Endothelial cell of umbilical vein (primary cell): ENCODE data around the gene SYNE1. TPM values are rescaled to one million over a fixed set of nuclear protein-coding genes. Genes with fewer than 3 reads are reported as not detected.

Experiments used
- BruUV-seq: library from RNA; stranded (reverse); fragments of 400-500 nt; replicated peaks from 2 replicates; lab custom pipeline; 2021; lab: Mats Ljungman, UMichigan
- CTCF ChIA-PET: fragments of 300-600, 350-600 bp; sonication (Branson Sonifier 250); formaldehyde crosslinking; loops from one replicate; lab custom pipeline; 2021; ENCODE audit warnings: antibody characterized with exemption, inconsistent platforms; lab: Charles Lee
- POLR2A ChIA-PET: fragments of 300-600, 350-600 bp; sonication (Branson Sonifier 250); formaldehyde crosslinking; loops from one replicate; lab custom pipeline; 2021; ENCODE audit warnings: antibody characterized with exemption, inconsistent platforms; lab: Charles Lee
- DNase-seq: peaks from one replicate; pipeline ENCODE4 v3.0.0-alpha.2; 2011; ENCODE audit warnings: low read depth, low spot score
- FAIRE-seq: peaks from 2 replicates; lab custom pipeline; 2011; peaks lifted over from hg19 to GRCh38; lab: Jason Lieb, UNC
- H2AFZ ChIP-seq: 2 replicates; pipeline ENCODE4 v1.6.0; 2012; ENCODE audit warnings: low read depth, low read length, control low read depth, inconsistent platforms
- H3K27ac ChIP-seq: 2 replicates; pipeline ENCODE4 v1.5.1; 2011; ENCODE audit warnings: low read depth, mild to moderate bottlenecking, control low read depth, low read length, moderate library complexity; ENCODE audit not compliant: insufficient read depth
- H3K27me3 ChIP-seq, 2 experiments: 2 replicates each; pipeline versions ENCODE4 v1.6.0 to v1.6.1; 2011; ENCODE audit warnings: low read length in 2 of 2, mixed read lengths in 1 of 2; ENCODE audit not compliant: control insufficient read depth in 2 of 2, insufficient read depth in 2 of 2
- H3K36me3 ChIP-seq, 2 experiments: 2 replicates in 1 of 2; 3 replicates in 1 of 2; pipeline ENCODE4 v1.5.1; 2011; ENCODE audit warnings: low read length in 2 of 2, mild to moderate bottlenecking in 1 of 2, moderate library complexity in 1 of 2; ENCODE audit not compliant: control insufficient read depth in 2 of 2, insufficient read depth in 2 of 2; ENCODE audit errors: extremely low read depth in 1 of 2
- H3K4me1 ChIP-seq: 3 replicates; pipeline ENCODE4 v1.5.1; 2011; ENCODE audit warnings: mild to moderate bottlenecking, low read length; ENCODE audit not compliant: control insufficient read depth, insufficient read depth; ENCODE audit errors: extremely low read depth
- H3K4me2 ChIP-seq: 2 replicates; pipeline ENCODE4 v1.6.1; 2011; ENCODE audit warnings: low read length, control low read depth, mixed read lengths; ENCODE audit not compliant: insufficient read depth
- H3K4me3 ChIP-seq, 3 experiments: fragments of 200-600 bp in 1 of 3; sonication (generic), shearing (Covaris generic) in 1 of 3; replicated peaks in 1 of 3; 2 replicates each; pipeline ENCODE4 v1.5.1; 2011 to 2016; ENCODE audit warnings: control low read depth in 3 of 3, low read length in 3 of 3, mild to moderate bottlenecking in 2 of 3, inconsistent platforms in 1 of 3, low read depth in 1 of 3, moderate library complexity in 1 of 3; ENCODE audit not compliant: insufficient read depth in 1 of 3
- H3K79me2 ChIP-seq: 2 replicates; pipeline ENCODE4 v1.6.0; 2012; ENCODE audit warnings: low read length, inconsistent platforms; ENCODE audit not compliant: control insufficient read depth, insufficient read depth
- H3K9ac ChIP-seq: replicated peaks from 2 replicates; pipeline ENCODE3; 2011; ENCODE audit warnings: low read length, control low read depth; ENCODE audit not compliant: insufficient read depth; ENCODE audit errors: extremely low read depth
- H3K9me1 ChIP-seq: replicated peaks from 3 replicates; pipeline ENCODE4 v1.6.0; 2011; ENCODE audit warnings: mild to moderate bottlenecking, low read length; ENCODE audit not compliant: control insufficient read depth, insufficient read depth; ENCODE audit errors: extremely low read depth
- H3K9me3 ChIP-seq: replicated peaks from 2 replicates; pipeline ENCODE4 v1.5.1; 2012; ENCODE audit warnings: low read length, inconsistent platforms; ENCODE audit not compliant: control insufficient read depth, insufficient read depth
- H4K20me1 ChIP-seq: replicated peaks from 2 replicates; pipeline ENCODE3; 2011; ENCODE audit warnings: mild to moderate bottlenecking, low read length; ENCODE audit not compliant: control insufficient read depth, insufficient read depth; ENCODE audit errors: extremely low read depth
- CTCF ChIP-seq, 2 donors: IDR thresholded peaks; 1 replicate in 1 of 2; 2 replicates in 1 of 2; pipeline ENCODE4 v1.5.1; 2011; ENCODE audit warnings: low read length in 2 of 2, mild to moderate bottlenecking in 2 of 2, moderate library complexity in 2 of 2, control low read depth in 1 of 2, inconsistent platforms in 1 of 2, low read depth in 1 of 2; ENCODE audit not compliant: insufficient read depth in 1 of 2; ENCODE audit errors: extremely low read depth in 1 of 2
- EZH2 ChIP-seq: IDR thresholded peaks from 2 replicates; pipeline ENCODE4 v1.6.1; 2012; ENCODE audit warnings: borderline replicate concordance, low read depth, mild to moderate bottlenecking, moderate library complexity, low read length, inconsistent platforms; ENCODE audit not compliant: severe bottlenecking
- FOS ChIP-seq: IDR thresholded peaks from 2 replicates; pipeline ENCODE4 v1.6.1; 2011; ENCODE audit warnings: mild to moderate bottlenecking, low read length, moderate library complexity, borderline replicate concordance; ENCODE audit not compliant: insufficient read depth
- GATA2 ChIP-seq: IDR thresholded peaks from 2 replicates; pipeline ENCODE4 v1.7.0; 2011; ENCODE audit warnings: low read depth, mild to moderate bottlenecking, moderate library complexity, mixed read lengths, low read length; ENCODE audit not compliant: insufficient read length, insufficient read depth
- JUN ChIP-seq: IDR thresholded peaks from 2 replicates; pipeline ENCODE4 v1.6.1; 2011; ENCODE audit warnings: borderline replicate concordance, low read depth; ENCODE audit not compliant: insufficient read length, insufficient read depth
- MAX ChIP-seq: IDR thresholded peaks from 2 replicates; pipeline ENCODE4 v1.6.1; 2011; ENCODE audit not compliant: insufficient read depth, insufficient read length
- MYC ChIP-seq: IDR thresholded peaks from one replicate; pipeline ENCODE4 v1.6.1; 2011; ENCODE audit warnings: mild to moderate bottlenecking, low read depth, low read length
- POLR2A ChIP-seq: IDR thresholded peaks from 2 replicates; pipeline ENCODE4 v1.6.1; 2012; ENCODE audit warnings: low read depth, mild to moderate bottlenecking, control low read depth, low read length
- POLR2AphosphoS5 ChIP-seq: IDR thresholded peaks from 2 replicates; pipeline ENCODE4 v1.6.1; 2012; ENCODE audit warnings: low read depth, mild to moderate bottlenecking, control low read depth, low read length, moderate library complexity; ENCODE audit not compliant: insufficient read depth
- dilution Hi-C: fragments of 300-500 bp; cut with MboI; formaldehyde crosslinking; loops from one replicate; pipeline ENCODE4 v1.15.0; 2019; ENCODE audit warnings: low sequenced_read_pairs; ENCODE audit not compliant: extremely low pct_ligation_motif_present
- intact Hi-C: fragments of 100-400 bp; cut with micrococcal nuclease; formaldehyde crosslinking; loops from one replicate; pipeline ENCODE4 v1.10.0; 2022
- polyA plus RNA-seq, 4 experiments: library from polyadenylated mRNA; depleted of rRNA in 3 of 4; stranded (reverse) in 3 of 4; unstranded in 1 of 4; fragments of >200 nt; gene quantifications; 2 replicates each; pipeline versions ENCODE4 v1.2.1 to v1.2.3, GENCODE V29; 2011 to 2012; ENCODE audit warnings: missing spikeins in 1 of 4
- total RNA-seq: library from RNA; stranded (reverse); gene quantifications from 2 replicates; pipeline ENCODE4 v1.2.3, GENCODE V29; 2021

The SYNE1 gene
- total and polyA plus RNA-seq, 2 donors (not counting 3 experiments of a cell fraction or from before 2014, with no cell fraction given): 26.5 to 52.3 TPM

GRCh38 chr6:152583888-152584287 lies 53.3 kb downstream of the SYNE1 start:
- intact Hi-C loops: no loop called here
- Histone ChIP-seq H3K36me3 (no peaks in the 10 kb centered on the region), H3K9ac (no peak overlapping the region), H3K9me1 (no peaks in the 10 kb centered on the region), H3K9me3 (no peaks in the 10 kb centered on the region), H2AFZ (no peak overlapping the region), H3K4me3 (no peak overlapping the region), H3K4me2 (no peak overlapping the region), H3K27ac (no peak overlapping the region), H3K79me2 (no peaks in the 10 kb centered on the region), H3K27me3 (peaks cover 0 to 4% of the 10 kb centered on the region in 2 experiments), H4K20me1 (no peaks in the 10 kb centered on the region), H3K4me1 (no peaks in the 10 kb centered on the region)
- DNase-seq: no peak
- dilution Hi-C loops: no loop called here
- POLR2A ChIA-PET: no interaction called here
- TF ChIP-seq MYC (no peak), FOS (no peak), POLR2A (no peak), CTCF (IDR thresholded peaks at IDR 0.05; ENCODE audit: extremely low read depth in 1 of 2, insufficient read depth in 1 of 2, low read depth in 1 of 2, low read length in 2 of 2) (no peak), POLR2AphosphoS5 (no peak), JUN (no peak), MAX (no peak), GATA2 (no peak), EZH2 (no peak)
- CTCF ChIA-PET: interaction anchor here (2.3 kb wide), 1 partner anchor 12 kb away, joined by 8 read pairs; no protein-coding TSS in a partner anchor
- no TSS peak for BruUV-seq
- FAIRE-seq: no peak
